Astrocyte of the spinal cord (primary cell): ENCODE results near the gene TTBK1.
A peak's percentile ranks its signal among the peaks of the same experiment; 100 is the strongest.

Experiments
- DNase-seq: peaks from one replicate; pipeline ENCODE4 v3.0.0; 2011; ENCODE audit warnings: low read depth, low spot score
- H3K4me3 ChIP-seq: 2 replicates; pipeline ENCODE4 v1.5.1; 2011; ENCODE audit warnings: low read depth, mild to moderate bottlenecking, low read length, moderate library complexity
- in situ Hi-C: cut with HindIII; loops from 2 replicates; pipeline ENCODE4 v1.10.0; 2017; ENCODE audit warnings: low sequenced_read_pairs
- TF ChIP-seq, protein P1 (sequence below): IDR thresholded peaks from 2 replicates; pipeline ENCODE4 v1.5.1; 2012; ENCODE audit warnings: low read depth, mild to moderate bottlenecking, low read length, inconsistent platforms

The TTBK1 gene

DNA sequence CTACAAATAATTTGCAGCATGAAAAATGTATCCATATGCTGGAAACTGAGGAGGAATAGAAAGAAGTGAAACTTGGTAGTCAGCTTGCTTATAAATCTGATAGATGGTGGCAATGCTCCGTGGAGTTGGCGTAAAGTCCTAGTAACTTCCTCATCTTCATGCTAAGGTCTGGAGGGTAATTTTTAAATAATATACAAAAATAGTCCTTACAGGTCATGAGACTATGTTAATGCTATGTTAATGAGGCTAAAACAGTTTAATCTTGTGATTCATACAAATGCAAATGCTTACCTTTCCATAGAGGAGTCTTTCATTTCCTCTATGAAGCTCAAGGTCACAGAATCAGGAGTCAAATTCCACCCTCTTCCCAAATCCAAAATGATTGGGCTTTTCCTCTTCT is 74.7 kb downstream of the TTBK1 start:
- DNase-seq = no peak
- in situ Hi-C loops = no loop called here

DNA sequence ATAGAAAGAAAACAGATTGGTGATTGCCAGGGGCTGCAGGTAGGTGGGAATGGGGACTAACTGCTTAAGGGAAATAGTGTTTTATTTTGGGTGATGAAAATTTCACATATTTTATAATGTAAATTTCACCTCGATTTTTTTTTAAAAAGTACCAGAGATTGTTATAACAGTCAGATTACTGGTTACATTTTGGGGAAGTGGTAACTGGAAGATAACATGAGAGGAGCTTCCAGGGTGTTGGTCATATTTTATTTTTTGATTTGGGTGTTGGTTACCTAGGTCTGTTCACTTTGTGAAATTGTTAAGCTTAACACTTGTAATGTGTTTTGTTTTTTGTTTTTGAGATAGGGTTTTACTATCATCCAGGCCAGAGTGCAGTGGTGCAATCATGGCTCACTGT is 82.6 kb downstream of the TTBK1 start:
- H3K4me3 ChIP-seq = no peak overlapping the region
- DNase-seq = no peak
- in situ Hi-C loops = no loop called here
- TF ChIP-seq, protein P1, sequence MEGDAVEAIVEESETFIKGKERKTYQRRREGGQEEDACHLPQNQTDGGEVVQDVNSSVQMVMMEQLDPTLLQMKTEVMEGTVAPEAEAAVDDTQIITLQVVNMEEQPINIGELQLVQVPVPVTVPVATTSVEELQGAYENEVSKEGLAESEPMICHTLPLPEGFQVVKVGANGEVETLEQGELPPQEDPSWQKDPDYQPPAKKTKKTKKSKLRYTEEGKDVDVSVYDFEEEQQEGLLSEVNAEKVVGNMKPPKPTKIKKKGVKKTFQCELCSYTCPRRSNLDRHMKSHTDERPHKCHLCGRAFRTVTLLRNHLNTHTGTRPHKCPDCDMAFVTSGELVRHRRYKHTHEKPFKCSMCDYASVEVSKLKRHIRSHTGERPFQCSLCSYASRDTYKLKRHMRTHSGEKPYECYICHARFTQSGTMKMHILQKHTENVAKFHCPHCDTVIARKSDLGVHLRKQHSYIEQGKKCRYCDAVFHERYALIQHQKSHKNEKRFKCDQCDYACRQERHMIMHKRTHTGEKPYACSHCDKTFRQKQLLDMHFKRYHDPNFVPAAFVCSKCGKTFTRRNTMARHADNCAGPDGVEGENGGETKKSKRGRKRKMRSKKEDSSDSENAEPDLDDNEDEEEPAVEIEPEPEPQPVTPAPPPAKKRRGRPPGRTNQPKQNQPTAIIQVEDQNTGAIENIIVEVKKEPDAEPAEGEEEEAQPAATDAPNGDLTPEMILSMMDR = no peak

More for the DNA sequence above, 74.7 kb downstream of the TTBK1 start:
- H3K4me3 ChIP-seq = no peak overlapping the region
- TF ChIP-seq, protein P1 = no peak

DNA sequence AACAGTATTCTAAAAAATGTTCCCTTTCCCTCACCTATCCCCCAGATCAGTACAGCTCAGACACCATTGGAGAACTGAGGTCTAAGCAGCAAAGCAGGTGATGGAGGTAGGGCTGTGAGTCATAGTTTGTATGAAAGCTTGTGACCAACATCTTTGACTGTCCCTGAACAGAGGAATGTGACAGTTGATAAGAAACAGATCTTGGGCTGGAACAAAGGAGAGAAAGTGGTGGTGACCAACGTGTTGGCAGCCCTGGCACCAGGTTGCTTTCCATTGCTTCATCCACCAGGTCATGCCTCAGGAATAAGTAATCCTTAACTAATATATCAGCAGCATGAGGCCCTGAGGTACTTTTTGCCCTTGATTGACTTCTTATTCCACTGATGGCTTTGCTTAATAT is 85.2 kb downstream of the TTBK1 start:
- TF ChIP-seq, protein P1 = no peak
- no peak for DNase-seq
- H3K4me3 ChIP-seq = no peak overlapping the region
- in situ Hi-C loops = no loop called here

DNA sequence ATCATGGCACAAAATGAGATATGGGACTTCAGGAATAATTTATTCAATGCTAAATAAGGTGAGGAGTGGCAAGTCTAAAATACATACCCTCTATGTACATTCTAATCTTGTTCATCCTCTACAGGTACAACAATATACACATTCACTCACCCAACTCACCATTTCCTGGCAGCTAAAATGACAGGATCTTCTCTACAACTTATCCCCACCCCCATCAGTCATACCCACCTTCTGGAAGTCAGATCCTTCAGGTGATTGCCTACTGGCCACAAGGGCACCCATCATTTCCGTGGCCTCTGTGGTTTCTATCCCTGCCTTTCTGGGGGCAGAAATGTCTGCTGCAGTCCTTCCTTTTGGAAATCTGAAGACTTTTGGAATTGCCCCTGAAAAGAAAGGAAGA is 88.2 kb downstream of the TTBK1 start:
- TF ChIP-seq, protein P1 = no peak
- H3K4me3 ChIP-seq = no peak overlapping the region
- in situ Hi-C loops = no loop called here
- no peak for DNase-seq

DNA sequence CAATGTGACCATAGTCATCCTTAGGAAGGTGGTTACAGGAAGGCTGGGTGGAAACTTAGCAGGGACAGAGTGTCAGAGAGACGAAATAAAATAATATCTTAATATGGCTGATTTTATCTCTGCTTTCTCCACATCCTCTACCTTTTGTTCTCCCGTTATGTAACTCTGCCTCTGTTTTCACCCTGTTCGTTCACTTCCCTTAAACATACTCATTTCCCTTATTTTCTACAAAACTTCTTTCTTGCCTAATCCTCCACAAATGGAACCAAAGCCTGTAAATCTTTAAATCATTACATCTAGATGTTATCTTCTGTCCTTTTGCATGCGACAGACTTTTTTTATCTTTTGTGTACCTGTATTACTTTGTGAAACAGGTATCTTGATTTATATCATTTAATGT is 88.6 kb downstream of the TTBK1 start:
- in situ Hi-C loops = no loop called here
- H3K4me3 ChIP-seq = no peak overlapping the region
- TF ChIP-seq, protein P1 = no peak
- no peak for DNase-seq

DNA sequence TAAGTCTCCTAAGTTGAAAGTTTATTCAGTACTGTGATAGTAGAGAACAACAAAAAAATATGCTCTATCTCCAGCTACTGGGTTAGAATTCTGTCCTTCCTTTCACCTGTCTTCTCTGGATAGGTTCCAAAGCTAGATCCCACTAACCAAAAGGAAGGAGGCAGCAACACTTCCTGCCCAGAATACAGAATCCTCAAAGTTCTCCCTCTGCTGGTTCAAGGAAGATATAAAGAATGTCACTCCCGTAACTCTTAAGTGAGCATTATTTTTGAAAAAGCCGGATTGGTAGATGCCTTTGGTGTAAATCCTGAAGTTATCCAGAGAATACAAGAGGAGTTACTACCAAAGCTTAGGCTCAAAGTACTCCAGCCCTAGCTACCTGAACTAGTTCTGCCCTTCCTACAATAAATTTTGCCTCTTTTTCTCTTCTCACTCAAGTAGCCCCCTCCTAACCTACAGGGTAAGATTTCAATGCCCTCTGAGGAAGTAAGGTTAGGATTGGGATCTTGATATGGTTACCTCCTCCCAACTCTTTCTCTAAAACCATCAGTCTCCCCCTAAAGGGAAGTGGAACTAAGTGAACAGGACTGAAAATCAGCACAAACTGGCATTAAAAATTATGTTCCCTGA is 91.3 kb downstream of the TTBK1 start:
- in situ Hi-C loops = no loop called here
- peak; percentile 64 for DNase-seq
- H3K4me3 ChIP-seq = no peak overlapping the region
- TF ChIP-seq, protein P1 = peak; percentile 61
